Measurements from ENCODE around the gene KMT5B.

GRCh38 chr11:68226421-68226820, 13.3 kb upstream of the KMT5B start:
- no peak for TF ChIP-seq EZH2 (IDR thresholded peaks at IDR 0.05; ENCODE audit: borderline replicate concordance, insufficient read depth, low read depth, low read length, poor library complexity, severe bottlenecking)
- TF ChIP-seq, protein P1, sequence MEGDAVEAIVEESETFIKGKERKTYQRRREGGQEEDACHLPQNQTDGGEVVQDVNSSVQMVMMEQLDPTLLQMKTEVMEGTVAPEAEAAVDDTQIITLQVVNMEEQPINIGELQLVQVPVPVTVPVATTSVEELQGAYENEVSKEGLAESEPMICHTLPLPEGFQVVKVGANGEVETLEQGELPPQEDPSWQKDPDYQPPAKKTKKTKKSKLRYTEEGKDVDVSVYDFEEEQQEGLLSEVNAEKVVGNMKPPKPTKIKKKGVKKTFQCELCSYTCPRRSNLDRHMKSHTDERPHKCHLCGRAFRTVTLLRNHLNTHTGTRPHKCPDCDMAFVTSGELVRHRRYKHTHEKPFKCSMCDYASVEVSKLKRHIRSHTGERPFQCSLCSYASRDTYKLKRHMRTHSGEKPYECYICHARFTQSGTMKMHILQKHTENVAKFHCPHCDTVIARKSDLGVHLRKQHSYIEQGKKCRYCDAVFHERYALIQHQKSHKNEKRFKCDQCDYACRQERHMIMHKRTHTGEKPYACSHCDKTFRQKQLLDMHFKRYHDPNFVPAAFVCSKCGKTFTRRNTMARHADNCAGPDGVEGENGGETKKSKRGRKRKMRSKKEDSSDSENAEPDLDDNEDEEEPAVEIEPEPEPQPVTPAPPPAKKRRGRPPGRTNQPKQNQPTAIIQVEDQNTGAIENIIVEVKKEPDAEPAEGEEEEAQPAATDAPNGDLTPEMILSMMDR (IDR thresholded peaks at IDR 0.05), result no peak

Measured in B cell (primary cell).